Activated CD4-positive, CD25-positive, alpha-beta regulatory T cell (primary cell): ENCODE results near the gene TANC1.
"Not testable (repeated sequence)": the region's sequence is repeated elsewhere in the genome, so short reads cannot be mapped to it uniquely, and the experiment has no call there.

Experiments
- DNase-seq, 4 experiments: peaks; one replicate each; lab custom pipeline; 2025; lab: John Stamatoyannopoulos, UW

TANC1 gene

DNA sequence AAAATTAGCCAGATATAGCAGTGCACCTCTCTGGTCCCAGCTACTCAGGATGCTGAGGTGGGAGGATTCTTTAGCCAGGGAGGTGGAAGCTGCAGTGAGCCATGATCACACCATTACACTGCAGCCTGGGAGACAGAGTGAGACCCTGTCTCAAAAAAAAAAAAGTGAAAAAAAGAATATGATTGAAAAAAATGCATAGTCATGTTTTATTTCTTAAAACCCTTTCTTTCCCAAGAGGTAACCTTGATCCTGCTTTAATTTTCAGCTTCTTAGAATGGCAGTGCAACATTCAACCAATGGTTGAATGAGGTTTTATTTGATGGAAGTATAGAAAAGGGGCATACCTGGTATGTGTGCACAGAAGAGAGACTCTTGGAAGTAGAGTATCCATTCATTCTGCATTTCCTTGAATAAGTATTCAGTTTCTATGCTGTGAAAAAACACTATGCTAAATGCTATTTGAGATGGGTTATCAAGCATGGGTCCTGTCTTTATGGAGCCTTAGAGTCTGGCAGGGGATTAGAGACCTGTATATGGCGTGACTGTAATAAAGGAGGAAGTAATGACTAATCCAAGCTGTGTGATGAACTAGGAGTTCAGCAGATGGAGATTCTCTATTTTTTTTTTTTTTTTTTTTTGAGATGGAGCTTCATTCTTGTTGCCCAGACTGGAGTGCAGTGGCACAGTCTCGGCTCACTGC, 171.8 kb downstream of the TANC1 start:
- DNase-seq = no peak

DNA sequence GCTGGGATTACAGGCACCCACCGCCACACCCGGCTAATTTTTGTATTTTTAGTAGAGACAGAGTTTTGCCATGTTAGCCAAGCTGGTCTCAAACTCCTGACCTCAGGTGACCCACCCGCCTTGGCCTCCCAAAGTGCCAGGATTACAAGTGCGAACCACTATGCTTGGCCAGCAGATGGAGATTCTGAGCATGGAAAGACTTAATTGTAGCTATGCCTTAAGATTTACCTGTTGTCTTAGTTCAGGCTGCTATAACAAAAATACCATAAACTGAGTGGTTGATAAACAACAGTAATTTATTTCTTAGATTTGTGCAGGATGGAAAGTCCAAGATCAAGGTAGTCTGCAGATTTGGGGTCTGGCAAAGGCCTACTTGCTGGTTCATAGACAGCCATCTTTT, 172.4 kb downstream of the TANC1 start:
- not testable (repeated sequence) for DNase-seq

GRCh38 chr2:159144776-159145614, 176.6 kb downstream of the TANC1 start:
- no peak for DNase-seq

GRCh38 chr2:159145745-159146354, 177.4 kb downstream of the TANC1 start:
- DNase-seq = no peak

DNA sequence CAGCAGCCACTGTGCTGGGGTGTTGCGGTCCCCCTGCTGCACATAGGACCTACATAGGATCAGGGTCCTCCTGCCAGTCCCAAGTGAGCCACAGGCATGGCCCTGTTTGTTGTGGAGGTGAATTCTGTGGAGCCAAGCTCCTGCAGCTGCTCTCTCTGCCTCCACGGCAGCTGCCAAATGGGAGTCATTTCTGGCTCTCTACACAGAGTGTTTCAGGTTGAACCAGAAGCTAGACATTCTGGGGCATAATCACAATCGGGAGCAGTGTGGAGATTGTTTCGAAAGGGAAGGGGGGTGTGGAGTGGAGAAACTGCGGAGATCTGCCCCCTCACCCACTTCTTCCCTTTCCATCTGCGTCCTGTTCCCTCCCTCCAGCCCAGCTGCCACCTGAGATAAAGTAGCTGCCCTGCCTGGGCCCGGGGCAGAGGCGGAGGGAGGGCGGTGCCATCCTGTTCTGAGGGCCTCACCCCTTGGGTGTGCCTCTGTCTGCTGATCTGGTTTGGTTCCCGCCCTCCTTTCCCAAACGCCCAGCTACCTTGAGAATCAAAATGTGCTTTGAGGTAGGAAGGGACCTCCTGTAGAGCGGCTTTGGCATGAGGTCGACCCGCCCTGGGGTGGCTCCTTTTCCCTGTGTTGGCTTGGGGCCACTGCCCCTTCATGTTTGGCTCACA, 178.7 kb downstream of the TANC1 start:
- DNase-seq = no peak

- DNase-seq = no peak
These were observed 179.2 kb downstream of the TANC1 start for GRCh38 chr2:159147690-159148089.

DNA sequence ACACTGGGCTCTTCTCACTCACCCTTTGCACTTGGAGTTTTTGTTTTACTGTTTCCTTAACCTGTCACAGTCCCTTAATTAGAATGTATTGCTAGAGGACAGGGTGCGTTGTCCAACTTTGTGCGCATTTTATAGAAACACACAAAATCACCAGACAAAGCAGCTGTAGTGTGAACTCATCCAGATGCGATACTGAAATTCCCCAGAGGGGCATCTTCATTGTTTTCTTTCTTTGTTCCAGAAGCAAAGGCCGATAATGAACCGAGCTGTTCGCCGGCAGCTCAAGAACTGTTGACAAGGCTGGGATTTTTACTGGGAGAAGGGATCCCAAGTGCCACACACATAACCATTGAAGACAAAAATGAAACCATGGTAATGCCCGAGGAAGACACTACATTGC, 180.5 kb downstream of the TANC1 start:
- DNase-seq = no peak

DNA sequence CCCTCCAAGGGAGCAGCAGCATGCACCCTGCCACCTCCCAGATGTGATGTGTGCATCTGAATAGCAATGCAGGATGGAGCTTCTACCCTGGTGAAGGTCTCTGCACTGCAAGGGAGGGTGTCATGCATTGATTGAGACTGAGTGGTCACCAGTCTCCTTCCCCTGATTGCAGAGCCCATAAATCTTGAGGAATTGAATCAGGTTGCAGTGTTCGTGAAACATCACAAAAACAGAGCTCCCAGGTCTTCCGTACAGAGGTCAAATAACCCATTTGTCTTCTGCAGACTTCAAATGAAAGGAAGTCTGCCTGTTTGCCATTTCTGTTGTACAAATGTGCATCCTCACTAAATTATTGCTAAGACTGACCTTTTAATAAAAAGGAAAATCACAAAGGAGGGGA, 181.3 kb downstream of the TANC1 start:
- DNase-seq = no peak

GRCh38 chr2:159150280-159150746, 181.9 kb downstream of the TANC1 start:
- no peak for DNase-seq

DNA sequence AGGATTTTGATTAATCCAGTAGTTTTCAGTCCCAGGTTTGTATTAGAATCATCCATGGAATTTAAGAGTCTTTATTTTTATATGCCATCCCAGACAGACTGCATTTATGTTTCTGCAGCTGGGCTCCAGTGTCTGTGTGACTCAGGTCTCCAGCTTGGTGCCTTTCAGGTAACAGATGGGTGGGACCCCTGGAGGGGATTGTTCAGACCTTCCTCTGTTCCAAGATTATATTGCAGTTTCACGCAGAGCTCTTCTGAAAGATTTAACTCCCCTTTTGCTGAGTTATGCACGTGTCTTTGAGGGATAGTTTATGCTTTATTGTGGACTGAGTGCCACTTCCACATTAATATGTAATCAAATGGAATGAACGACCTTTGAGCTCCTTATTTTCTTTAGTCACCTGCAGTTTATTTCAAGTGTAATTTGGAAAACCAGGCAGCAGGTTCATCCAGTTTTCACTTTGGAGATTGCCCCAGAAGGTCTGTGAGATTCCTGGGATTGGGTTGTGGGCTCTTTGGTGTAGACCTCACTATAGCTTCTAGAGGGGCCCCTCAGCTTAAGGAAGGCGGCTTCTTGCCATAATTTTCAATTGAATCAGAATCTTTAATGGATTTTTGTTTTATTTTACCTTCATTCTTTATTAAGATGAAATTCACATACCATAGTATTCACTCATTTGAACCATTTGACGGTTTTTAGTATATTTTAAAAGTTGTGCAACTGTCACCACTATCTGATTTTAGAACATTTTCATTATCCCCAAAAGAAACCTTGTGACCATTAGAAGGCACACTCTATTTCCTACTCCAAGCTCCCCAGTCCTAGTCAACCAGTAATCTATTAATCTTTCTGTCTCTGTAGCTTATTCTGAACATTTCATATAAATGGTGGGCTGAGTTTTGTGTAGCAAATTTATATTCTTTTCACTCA, 183.0 kb downstream of the TANC1 start:
- no peak for DNase-seq

DNA sequence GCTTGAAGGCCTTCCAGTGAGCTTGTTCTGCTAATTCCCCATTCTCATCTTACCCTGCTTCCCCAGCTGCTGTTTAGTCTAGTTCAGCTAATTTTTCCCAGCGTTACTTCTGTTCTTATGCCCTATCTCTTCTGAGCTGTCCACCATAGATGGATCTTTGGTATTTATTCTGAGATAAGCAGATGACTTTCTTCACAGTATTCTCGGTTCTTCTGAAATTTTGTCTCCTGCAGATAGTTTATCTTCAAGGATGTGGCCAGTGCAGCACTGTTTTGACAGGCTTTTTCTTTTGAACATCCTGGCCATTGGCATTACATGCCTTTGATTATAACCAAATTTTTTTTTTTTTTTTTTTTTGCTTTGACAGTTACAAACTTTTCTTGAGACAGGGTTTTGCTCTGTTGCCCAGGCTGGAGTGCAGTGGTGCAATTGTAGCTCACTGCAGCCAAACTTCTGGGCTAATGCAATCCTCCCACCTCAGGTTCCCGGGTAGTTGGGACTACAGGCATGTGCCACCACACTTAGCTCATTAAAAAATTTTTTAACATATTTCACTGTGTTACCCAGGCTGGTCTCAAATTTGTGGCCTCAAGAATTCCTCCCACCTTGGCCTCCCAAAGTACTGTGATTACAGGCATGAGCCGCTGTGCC, 183.8 kb downstream of the TANC1 start:
- DNase-seq = no peak

- no peak for DNase-seq
These were observed 184.6 kb downstream of the TANC1 start for GRCh38 chr2:159153063-159153462.

GRCh38 chr2:159153463-159153862, 185.0 kb downstream of the TANC1 start:
- DNase-seq = no peak

- no peak for DNase-seq
These were observed 185.5 kb downstream of the TANC1 start for GRCh38 chr2:159153951-159154350.

DNA sequence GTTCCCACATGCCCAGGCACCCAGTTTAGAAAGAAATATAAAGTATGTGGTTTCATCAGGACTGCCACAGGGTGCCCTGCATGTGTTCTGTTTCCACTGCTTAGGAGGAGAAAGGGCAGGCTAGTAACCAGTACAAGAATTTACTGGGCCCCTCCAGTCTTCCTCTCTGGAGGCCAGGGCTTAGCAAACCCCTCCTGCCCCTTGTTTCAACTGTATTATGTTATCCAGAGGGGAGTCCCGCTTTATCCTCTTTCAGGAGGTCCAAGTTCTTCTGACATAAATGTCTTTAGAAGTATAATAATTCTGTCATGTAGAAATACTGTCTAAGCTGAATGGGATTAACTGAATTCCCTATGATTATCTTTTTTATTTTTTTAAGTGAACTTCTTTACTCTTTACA, 185.9 kb downstream of the TANC1 start:
- DNase-seq = no peak

- no peak for DNase-seq
These were observed 186.9 kb downstream of the TANC1 start for GRCh38 chr2:159155320-159155719.

DNA sequence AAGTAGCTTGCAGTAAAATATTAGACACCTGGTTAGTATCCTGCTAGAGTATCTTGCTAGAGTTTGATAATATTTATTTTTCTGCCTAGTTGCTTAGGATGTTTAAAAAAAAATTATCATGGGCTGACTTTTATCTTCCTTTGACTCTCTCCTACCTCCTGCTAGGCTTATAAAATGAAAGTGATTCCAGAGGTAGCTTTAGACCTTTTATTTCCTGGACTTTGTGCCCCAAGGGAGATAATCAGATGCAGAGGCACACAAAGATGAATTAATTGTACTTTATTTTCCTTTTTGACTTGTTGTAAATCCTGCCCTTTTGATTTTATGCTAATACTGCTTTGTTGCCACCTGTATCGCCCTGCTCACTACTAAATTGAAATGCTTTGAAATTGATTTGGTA, 187.4 kb downstream of the TANC1 start:
- DNase-seq = no peak

GRCh38 chr2:159156834-159157233, 188.4 kb downstream of the TANC1 start:
- DNase-seq = no peak

GRCh38 chr2:159157361-159158209, 189.1 kb downstream of the TANC1 start:
- DNase-seq = no peak

- DNase-seq = no peak
These were observed 192.0 kb downstream of the TANC1 start for GRCh38 chr2:159160412-159160811.
